HepG2 (cell line): ENCODE data around the gene SRP72. TPM values are rescaled to one million over a fixed set of nuclear protein-coding genes. Genes with fewer than 3 reads are reported as not detected.
A peak's percentile ranks its signal among the peaks of the same experiment; 100 is the strongest.

ENCODE experiments used
- ATAC-seq: fragments of 200-7000 bp; cut with Tn5 transposase; 3 replicates; pipeline ENCODE4 v1.9.1; 2020; ENCODE audit warnings: mild to moderate bottlenecking, moderate library complexity
- BruUV-seq: library from RNA; stranded (reverse); fragments of 400-500 nt; replicated peaks from 2 replicates; lab custom pipeline; 2021; lab: Mats Ljungman, UMichigan
- CTCF ChIA-PET: fragments of 300-600 bp; formaldehyde crosslinking; extraction: SDS; loops from one replicate; lab custom pipeline; 2021; ENCODE audit warnings: low total read pairs, inconsistent platforms, low intra/inter-chr PET ratio; lab: Yijun Ruan, JAX
- POLR2A ChIA-PET: fragments of 350-600 bp; sonication (Branson Sonifier 250); formaldehyde crosslinking; loops from one replicate; lab custom pipeline; 2020; ENCODE audit warnings: antibody characterized with exemption, inconsistent platforms; lab: Yijun Ruan, JAX
- DNase-seq: peaks from one replicate; pipeline ENCODE4 v3.0.0-alpha.2; 2015; ENCODE audit warnings: low spot score
- FAIRE-seq: peaks from 3 replicates; lab custom pipeline; 2011; peaks lifted over from hg19 to GRCh38; lab: Jason Lieb, UNC
- H2AFZ ChIP-seq: one replicate; pipeline ENCODE4 v1.6.1; 2011; ENCODE audit warnings: low read length, inconsistent platforms
- H3K27ac ChIP-seq: fragments of 300-600 bp; 3 replicates; pipeline ENCODE4 v1.8.0; 2011; ENCODE audit warnings: mixed run types, mild to moderate bottlenecking, mixed read lengths, low read length, inconsistent platforms; ENCODE audit not compliant: insufficient read depth; ENCODE audit errors: extremely low read length
- H3K27me3 ChIP-seq, 2 experiments: fragments of 200-600 bp in 1 of 2; 2 replicates in 1 of 2; 3 replicates in 1 of 2; pipeline versions ENCODE4 v1.6.0 to v1.8.0; 2011; ENCODE audit warnings: low read length in 2 of 2, mild to moderate bottlenecking in 2 of 2, moderate library complexity in 2 of 2, inconsistent platforms in 1 of 2; ENCODE audit not compliant: insufficient read depth in 2 of 2, control insufficient read depth in 1 of 2
- H3K36me3 ChIP-seq, 2 experiments: fragments of 200-600 bp in 1 of 2; replicated peaks in 1 of 2; 2 replicates in 1 of 2; 3 replicates in 1 of 2; pipeline versions ENCODE4 v1.5.1 to v1.8.0; 2011; ENCODE audit warnings: low read length in 2 of 2, inconsistent platforms in 1 of 2; ENCODE audit not compliant: insufficient read depth in 2 of 2, control insufficient read depth in 1 of 2
- H3K4me1 ChIP-seq: 2 replicates; pipeline ENCODE4 v1.5.1; 2012; ENCODE audit warnings: low read length, inconsistent platforms; ENCODE audit not compliant: insufficient read depth
- H3K4me2 ChIP-seq: 2 replicates; pipeline ENCODE4 v1.6.0; 2011; ENCODE audit warnings: low read depth, low read length, inconsistent platforms
- H3K4me3 ChIP-seq, 3 experiments: fragments of 200-600 bp in 1 of 3; sonication (generic), shearing (Covaris generic) in 1 of 3; replicated peaks in 1 of 3; 2 replicates each; pipeline ENCODE4 v1.5.1; 2011 to 2016; ENCODE audit warnings: low read length in 3 of 3, inconsistent platforms in 2 of 3, low read depth in 2 of 3, mild to moderate bottlenecking in 2 of 3, control low read depth in 1 of 3, mixed read lengths in 1 of 3; ENCODE audit not compliant: insufficient read depth in 1 of 3
- H3K79me2 ChIP-seq: one replicate; pipeline ENCODE4 v1.6.1; 2011; ENCODE audit warnings: low read length, inconsistent platforms; ENCODE audit not compliant: insufficient read depth
- H3K9ac ChIP-seq: 2 replicates; pipeline ENCODE4 v1.6.0; 2011; ENCODE audit warnings: mild to moderate bottlenecking, low read depth, low read length, inconsistent platforms; ENCODE audit not compliant: insufficient read depth
- H3K9me3 ChIP-seq: 2 replicates; pipeline ENCODE4 v1.5.1; 2012; ENCODE audit warnings: mild to moderate bottlenecking, low read length
- H4K20me1 ChIP-seq: 2 replicates; pipeline ENCODE4 v1.6.0; 2011; ENCODE audit warnings: inconsistent platforms, mild to moderate bottlenecking, low read length, moderate library complexity; ENCODE audit not compliant: insufficient read depth
- ERF ChIP-seq: IDR thresholded peaks from 2 replicates; pipeline ENCODE4 v1.6.1; 2018; ENCODE audit warnings: missing biosample characterization, missing genetic modification reagents
- FIP1L1 ChIP-seq: fragments of 200-400 bp; formaldehyde crosslinking; IDR thresholded peaks from 2 replicates; pipeline ENCODE4 v1.6.1; 2018; ENCODE audit warnings: low read depth, mild to moderate bottlenecking, low read length, moderate library complexity, borderline replicate concordance; ENCODE audit not compliant: insufficient read depth
- MAFG ChIP-seq: sonication (generic); formaldehyde crosslinking; IDR thresholded peaks from 2 replicates; pipeline ENCODE4 v1.5.1; 2020; ENCODE audit warnings: mild to moderate bottlenecking, missing genetic modification reagents
- PHF21A ChIP-seq: sonication (generic); formaldehyde crosslinking; IDR thresholded peaks from 2 replicates; pipeline ENCODE4 v1.5.0; 2020; ENCODE audit warnings: mild to moderate bottlenecking, missing genetic modification reagents
- SAP130 ChIP-seq: IDR thresholded peaks from 2 replicates; pipeline ENCODE4 v1.6.1; 2016; ENCODE audit warnings: low read depth
- SPEN ChIP-seq: sonication (generic); formaldehyde crosslinking; IDR thresholded peaks from 2 replicates; pipeline ENCODE4 v1.5.1; 2020; ENCODE audit warnings: low read depth, mild to moderate bottlenecking, missing genetic modification reagents
- THRA ChIP-seq: sonication (generic); formaldehyde crosslinking; IDR thresholded peaks from 2 replicates; pipeline ENCODE4 v1.4.0; 2020; ENCODE audit warnings: missing genetic modification reagents, borderline replicate concordance
- ZBTB33 ChIP-seq: sonication (generic); formaldehyde crosslinking; IDR thresholded peaks from 2 replicates; pipeline ENCODE4 v1.4.0; 2020; ENCODE audit warnings: missing genetic modification reagents
- ZNF3 ChIP-seq: IDR thresholded peaks from 2 replicates; pipeline ENCODE4 v1.7.0; 2017; ENCODE audit warnings: inconsistent platforms
- ZNF350 ChIP-seq: sonication (generic); formaldehyde crosslinking; IDR thresholded peaks from 2 replicates; pipeline ENCODE4 v1.4.0; 2020; ENCODE audit warnings: mild to moderate bottlenecking, low read depth, missing genetic modification reagents, borderline replicate concordance
- ZNF652 ChIP-seq: IDR thresholded peaks from 2 replicates; pipeline ENCODE4 v1.6.1; 2016; ENCODE audit warnings: low read depth, borderline replicate concordance
- ZNF782 ChIP-seq: sonication (generic); formaldehyde crosslinking; IDR thresholded peaks from 2 replicates; pipeline ENCODE4 v1.4.0; 2020; ENCODE audit warnings: missing genetic modification reagents, mild to moderate bottlenecking, borderline replicate concordance
- WGBS: methylation state at CpG from one replicate; pipeline ENCODE4 v1.1.6; 2017; ENCODE audit warnings: low lambda C conversion rate; 5-methylcytosine and 5-hydroxymethylcytosine counted together
- in situ Hi-C: cut with HindIII; loops from 2 replicates; pipeline ENCODE4 v1.10.0; 2017; ENCODE audit warnings: low pct_unique_long_range_greater_than_20kb; ENCODE audit not compliant: extremely low pct_ligation_motif_present
- intact Hi-C: fragments of 100-400 bp; cut with micrococcal nuclease; formaldehyde crosslinking; loops from one replicate; pipeline ENCODE4 v1.10.0; 2022; ENCODE audit not compliant: unreplicated experiment
- polyA plus RNA-seq, 8 experiments: library from polyadenylated mRNA; depleted of rRNA in 3 of 8; stranded (reverse) in 7 of 8; unstranded in 1 of 8; fragments of >200 nt; fragmentation: Illumina TruSeq in 4 of 8; extraction: Trizol in 4 of 8; gene quantifications; 2 replicates each; pipeline versions ENCODE4 v1.2.1 to v1.2.3, GENCODE V29; 2011 to 2016; ENCODE audit warnings: low read depth in 4 of 8, missing spikeins in 1 of 8, mixed read lengths in 1 of 8; ENCODE audit not compliant: insufficient read depth in 1 of 8
- total RNA-seq, 5 experiments: library from RNA; depleted of rRNA; stranded (reverse); fragments of >200 nt; fragmentation: Illumina TruSeq; extraction: Trizol; gene quantifications; 2 replicates each; pipeline ENCODE4 v1.2.3, GENCODE V29; 2016; ENCODE audit warnings: low read depth in 1 of 5

The SRP72 gene
- total and polyA plus RNA-seq, 2 of the 13 experiments (the other 11 are each of a cell fraction or from before 2014, with no cell fraction given): 64.9 to 75.6 TPM

- no peak for TF ChIP-seq THRA (CRISPR knock-in tag)
- TF ChIP-seq PHF21A (CRISPR knock-in tag): no peak
- no peak for TF ChIP-seq MAFG (CRISPR knock-in tag)
- TF ChIP-seq SPEN: no peak
- TF ChIP-seq ZNF782: no peak
- TF ChIP-seq SAP130: 0 out of 2 replicates have a peak, but pooled peaks have one; percentile 13
- no peak for TF ChIP-seq ZNF3
- no peak for TF ChIP-seq ZNF652 (CRISPR knock-in tag)
Measured at GRCh38 chr4:56530269-56531148, 63.1 kb downstream of the SRP72 start (continued).

DNA sequence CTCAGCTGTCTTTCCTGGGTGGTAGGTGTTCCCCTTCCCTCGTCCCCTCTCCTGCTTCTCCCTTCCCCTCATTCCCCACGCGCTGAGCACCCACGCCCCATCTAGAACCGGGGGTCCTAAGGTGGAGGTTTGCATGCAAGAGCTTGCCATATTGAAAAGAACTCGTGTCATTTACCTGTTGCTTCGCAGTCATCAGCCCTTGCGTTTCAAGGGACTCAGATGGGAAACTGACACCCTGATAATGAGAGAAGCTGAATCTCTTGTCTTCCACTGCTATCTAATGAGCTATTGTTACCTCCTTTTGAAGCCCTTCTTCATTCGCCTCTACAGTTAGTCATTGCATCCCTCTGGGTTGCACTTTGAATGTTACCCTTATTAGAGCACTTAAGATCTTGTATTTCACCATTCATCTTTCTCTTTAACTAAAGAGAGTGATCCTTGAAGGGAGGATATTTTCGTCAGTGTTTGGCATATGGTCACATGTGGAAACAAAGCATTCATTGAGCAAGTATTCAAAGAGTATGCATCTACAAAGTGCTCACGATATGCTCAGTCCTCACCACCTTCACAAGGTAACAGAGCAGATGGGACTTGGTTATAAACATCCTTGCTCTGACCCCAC is 63.8 kb downstream of the SRP72 start:
- Histone ChIP-seq H3K4me1 (peaks cover 10% of the 10 kb centered on the region), H3K9me3 (no peaks in the 10 kb centered on the region), H3K36me3 (no peaks in the 10 kb centered on the region), H3K79me2 (no peaks in the 10 kb centered on the region), H3K27ac (no peak overlapping the region), H3K27me3 (peaks cover 2 to 27% of the 10 kb centered on the region in 2 experiments; a peak in 3 of 5 replicates), H3K9ac (no peak overlapping the region), H4K20me1 (no peaks in the 10 kb centered on the region), H3K4me2 (peak overlapping the region; percentile 97), H2AFZ (no peak overlapping the region), H3K4me3 (peak overlapping the region in 1 of 3 experiments; percentile 66; a peak in 1 of 6 replicates)
- intact Hi-C loops: no loop called here
- TF ChIP-seq ZNF350 (CRISPR knock-in tag) (no peak), FIP1L1 (no peak), ZBTB33 (CRISPR knock-in tag) (no peak), ERF (CRISPR knock-in tag) (no peak)
- ChIA-PET CTCF (no interaction called here), POLR2A (no interaction called here)
- ATAC-seq (no peak), FAIRE-seq (no peak), DNase-seq (no peak)
- no TSS peak for BruUV-seq
- 48% methylated on average over 11 of the region's 11 CpGs for WGBS
- in situ Hi-C loops: no loop called here
